HFFc6 (cell line): ENCODE measurements around the gene LINGO3. TPM values are rescaled to one million over a fixed set of nuclear protein-coding genes. Genes with fewer than 3 reads are reported as not detected.

Experiments
- DNase-seq: peaks from one replicate; pipeline ENCODE4 v3.0.0-alpha.2; 2018
- H3K27ac Mint-ChIP-seq: 2 replicates; pipeline ENCODE4 v1.8.0; 2020; ENCODE audit warnings: mild to moderate bottlenecking, mixed read lengths
- H3K27me3 Mint-ChIP-seq: 2 replicates; pipeline ENCODE4 v1.8.0; 2021; ENCODE audit warnings: mild to moderate bottlenecking, moderate library complexity, mixed read lengths; ENCODE audit not compliant: insufficient read depth
- H3K36me3 Mint-ChIP-seq: 2 replicates; pipeline ENCODE4 v1.8.0; 2021; ENCODE audit warnings: low read depth, mixed read lengths
- H3K4me1 Mint-ChIP-seq: 2 replicates; pipeline ENCODE4 v1.8.0; 2020; ENCODE audit warnings: low read depth, mixed read lengths
- H3K4me3 Mint-ChIP-seq: 2 replicates; pipeline ENCODE4 v1.8.0; 2020; ENCODE audit warnings: mild to moderate bottlenecking, moderate library complexity, mixed read lengths
- H3K9me3 Mint-ChIP-seq: 2 replicates; pipeline ENCODE4 v1.8.0; 2020; ENCODE audit warnings: mild to moderate bottlenecking, mixed read lengths
- CTCF ChIP-seq: fragments of 200-600 bp; sonication (generic); IDR thresholded peaks from 2 replicates; pipeline ENCODE4 v1.5.0; 2021; ENCODE audit warnings: antibody characterized with exemption, mild to moderate bottlenecking
- total RNA-seq, 6 experiments: library from RNA; stranded (reverse); fragmentation: NEBNext Ultra II Directional; extraction: Animal tissue kit (Norgen Biotek cat#: 25700); gene quantifications; 2 replicates in 1 of 6; 3 replicates in 5 of 6; pipeline ENCODE4 v1.2.3, GENCODE V29; 2021

Gene LINGO3
- total RNA-seq, 6 experiments from 2014 or later: not detected

- peaks cover 34% of the 10 kb centered on the region for H3K4me1 Mint-ChIP-seq
- peak; percentile 97 for DNase-seq
- no peak; the same call in 1 of the 2 replicates for TF ChIP-seq CTCF
- peak overlapping the region; percentile 89 for H3K4me3 Mint-ChIP-seq
- peak overlapping the region; percentile 88 for H3K27ac Mint-ChIP-seq
- H3K36me3 Mint-ChIP-seq: peaks cover 23% of the 10 kb centered on the region
- peaks cover 24% of the 10 kb centered on the region for H3K27me3 Mint-ChIP-seq
- H3K9me3 Mint-ChIP-seq: no peaks in the 10 kb centered on the region
Measured at GRCh38 chr19:2269244-2270156, 38.5 kb downstream of the LINGO3 start.

- peaks cover 18% of the 10 kb centered on the region for H3K27me3 Mint-ChIP-seq
- no peak for TF ChIP-seq CTCF
- peaks cover 28% of the 10 kb centered on the region for H3K4me1 Mint-ChIP-seq
- H3K9me3 Mint-ChIP-seq: no peaks in the 10 kb centered on the region
- H3K27ac Mint-ChIP-seq: peak overlapping the region; percentile 48
- peaks cover 17% of the 10 kb centered on the region for H3K36me3 Mint-ChIP-seq
- H3K4me3 Mint-ChIP-seq: peak overlapping the region; percentile 89
- no peak for DNase-seq
Measured at GRCh38 chr19:2268861-2269243, 39.1 kb downstream of the LINGO3 start.

GRCh38 chr19:2268480-2268830 lies 39.5 kb downstream of the LINGO3 start:
- Mint-ChIP-seq H3K36me3 (peaks cover 15% of the 10 kb centered on the region), H3K4me3 (peak overlapping the region; percentile 89), H3K4me1 (peaks cover 24% of the 10 kb centered on the region), H3K9me3 (no peaks in the 10 kb centered on the region), H3K27me3 (peaks cover 17% of the 10 kb centered on the region), H3K27ac (peak overlapping the region; percentile 48)
- DNase-seq: no peak
- no peak for TF ChIP-seq CTCF

GRCh38 chr19:2266183-2266993 lies 41.6 kb downstream of the LINGO3 start:
- Mint-ChIP-seq H3K4me1 (peaks cover 10% of the 10 kb centered on the region), H3K9me3 (no peaks in the 10 kb centered on the region), H3K27me3 (peaks cover 13% of the 10 kb centered on the region), H3K27ac (peak overlapping the region; percentile 69), H3K36me3 (peaks cover 6% of the 10 kb centered on the region), H3K4me3 (no peak overlapping the region)
- no peak for TF ChIP-seq CTCF
- peak; percentile 64 for DNase-seq

GRCh38 chr19:2261438-2262172 lies 46.3 kb downstream of the LINGO3 start:
- no peak for DNase-seq
- TF ChIP-seq CTCF: peak; percentile 81
- H3K27me3 Mint-ChIP-seq: peaks cover 2% of the 10 kb centered on the region; the same call in 1 of the 2 replicates
- H3K9me3 Mint-ChIP-seq: no peaks in the 10 kb centered on the region
- H3K4me1 Mint-ChIP-seq: peaks cover 18% of the 10 kb centered on the region
- H3K27ac Mint-ChIP-seq: no peak overlapping the region
- H3K36me3 Mint-ChIP-seq: no peaks in the 10 kb centered on the region
- H3K4me3 Mint-ChIP-seq: no peak overlapping the region
